Keratinocyte (primary cell): Measurements from ENCODE around the gene RPL18A.

Experiments
- EZH2 ChIP-seq: IDR thresholded peaks from one replicate; pipeline ENCODE4 v1.6.1; 2012; ENCODE audit warnings: inconsistent platforms, mild to moderate bottlenecking, low read length, moderate library complexity
- TF ChIP-seq, protein P1 (sequence below), 3 experiments: IDR thresholded peaks in 1 of 3; conservative IDR thresholded peaks in 1 of 3; optimal IDR thresholded peaks in 1 of 3; 2 replicates in 2 of 3; 3 replicates in 1 of 3; pipeline versions ENCODE3 to v1.5.1; 2011; ENCODE audit warnings: low read length in 3 of 3, mild to moderate bottlenecking in 3 of 3, moderate library complexity in 2 of 3, control low read depth in 1 of 3, inconsistent platforms in 1 of 3; ENCODE audit not compliant: insufficient read depth in 2 of 3; ENCODE audit errors: extremely low read depth in 1 of 3

GRCh38 chr19:17811103-17811502 is 48.6 kb upstream of the RPL18A start:
- TF ChIP-seq, protein P1, sequence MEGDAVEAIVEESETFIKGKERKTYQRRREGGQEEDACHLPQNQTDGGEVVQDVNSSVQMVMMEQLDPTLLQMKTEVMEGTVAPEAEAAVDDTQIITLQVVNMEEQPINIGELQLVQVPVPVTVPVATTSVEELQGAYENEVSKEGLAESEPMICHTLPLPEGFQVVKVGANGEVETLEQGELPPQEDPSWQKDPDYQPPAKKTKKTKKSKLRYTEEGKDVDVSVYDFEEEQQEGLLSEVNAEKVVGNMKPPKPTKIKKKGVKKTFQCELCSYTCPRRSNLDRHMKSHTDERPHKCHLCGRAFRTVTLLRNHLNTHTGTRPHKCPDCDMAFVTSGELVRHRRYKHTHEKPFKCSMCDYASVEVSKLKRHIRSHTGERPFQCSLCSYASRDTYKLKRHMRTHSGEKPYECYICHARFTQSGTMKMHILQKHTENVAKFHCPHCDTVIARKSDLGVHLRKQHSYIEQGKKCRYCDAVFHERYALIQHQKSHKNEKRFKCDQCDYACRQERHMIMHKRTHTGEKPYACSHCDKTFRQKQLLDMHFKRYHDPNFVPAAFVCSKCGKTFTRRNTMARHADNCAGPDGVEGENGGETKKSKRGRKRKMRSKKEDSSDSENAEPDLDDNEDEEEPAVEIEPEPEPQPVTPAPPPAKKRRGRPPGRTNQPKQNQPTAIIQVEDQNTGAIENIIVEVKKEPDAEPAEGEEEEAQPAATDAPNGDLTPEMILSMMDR (optimal IDR thresholded peaks at IDR 0.05 in 1 of 3, IDR thresholded peaks at IDR 0.05 in 1 of 3, conservative IDR thresholded peaks at IDR 0.05 in 1 of 3; ENCODE audit: extremely low read depth in 1 of 3, insufficient read depth in 2 of 3, low read length in 3 of 3) = no peak
- TF ChIP-seq EZH2 = no peak
